ENCODE data around the gene GLG1.

- no peak for TF ChIP-seq CTCF (IDR thresholded peaks at IDR 0.05 in 4 of 5, conservative IDR thresholded peaks at IDR 0.05 in 1 of 5)
- TF ChIP-seq POLR2A (IDR thresholded peaks at IDR 0.05) = no peak
These were observed 26.8 kb upstream of the GLG1 start for GRCh38 chr16:74633686-74634085.
